ENCODE measurements around the gene HTRA1. TPM values are rescaled to one million over a fixed set of nuclear protein-coding genes. Genes with fewer than 3 reads are reported as not detected.

HTRA1 gene
- total RNA-seq, 2 experiments from 2014 or later, result not detected

- intact Hi-C loops (cut with micrococcal nuclease), result no loop called here
- Mint-ChIP-seq H3K27me3 (peaks cover 47% of the 10 kb centered on the region), H3K4me1 (ENCODE audit: low read depth) (peaks cover 9% of the 10 kb centered on the region), H3K27ac (no peak overlapping the region), H3K36me3 (no peaks in the 10 kb centered on the region), H3K9me3 (no peaks in the 10 kb centered on the region), H3K4me3 (no peak overlapping the region)
- DNase-seq, result no peak
- CTCF ChIA-PET, result interaction anchor here (0.7 to 2.1 kb wide), 2 partner anchors 107 to 115 kb away, joined by 3 to 7 read pairs; no protein-coding TSS in a partner anchor
- POLR2A ChIA-PET, result no interaction called here
These were observed 3.4 kb upstream of the HTRA1 start for GRCh38 chr10:122457934-122458333.

- H3K4me3 Mint-ChIP-seq, result no peak overlapping the region
- CTCF ChIA-PET, result interaction anchor here (2.1 kb wide), 1 partner anchor 107 kb away, joined by 7 read pairs; no protein-coding TSS in a partner anchor
- no peak for DNase-seq
- intact Hi-C loops (cut with micrococcal nuclease), result no loop called here
- no peaks in the 10 kb centered on the region for H3K9me3 Mint-ChIP-seq
- H3K36me3 Mint-ChIP-seq, result no peaks in the 10 kb centered on the region
- POLR2A ChIA-PET, result no interaction called here
- no peak overlapping the region for H3K27ac Mint-ChIP-seq
- H3K4me1 Mint-ChIP-seq (ENCODE audit: low read depth), result peaks cover 11% of the 10 kb centered on the region
- H3K27me3 Mint-ChIP-seq, result peaks cover 54% of the 10 kb centered on the region
These were observed 2.7 kb upstream of the HTRA1 start for GRCh38 chr10:122458693-122459092.

GRCh38 chr10:122459561-122460273, 1.6 kb upstream of the HTRA1 start:
- no peak overlapping the region for H3K4me3 Mint-ChIP-seq
- H3K36me3 Mint-ChIP-seq, result no peaks in the 10 kb centered on the region
- ChIA-PET CTCF (interaction anchor here (1.4 kb wide), 1 partner anchor 105 kb away, joined by 3 read pairs; no protein-coding TSS in a partner anchor), POLR2A (no interaction called here)
- intact Hi-C loops (cut with micrococcal nuclease), result no loop called here
- peaks cover 58% of the 10 kb centered on the region for H3K27me3 Mint-ChIP-seq
- no peaks in the 10 kb centered on the region for H3K9me3 Mint-ChIP-seq
- no peak for DNase-seq
- H3K4me1 Mint-ChIP-seq (ENCODE audit: low read depth), result peaks cover 11% of the 10 kb centered on the region
- no peak overlapping the region for H3K27ac Mint-ChIP-seq

GRCh38 chr10:122460891-122461293, 461 bp upstream of the HTRA1 start:
- Mint-ChIP-seq H3K4me3 (peak overlapping the region; percentile 24), H3K27me3 (peaks cover 59% of the 10 kb centered on the region), H3K36me3 (no peaks in the 10 kb centered on the region), H3K9me3 (no peaks in the 10 kb centered on the region), H3K4me1 (ENCODE audit: low read depth) (peaks cover 11% of the 10 kb centered on the region), H3K27ac (no peak overlapping the region)
- no peak for DNase-seq
- intact Hi-C loops (cut with micrococcal nuclease), result no loop called here
- ChIA-PET POLR2A (no interaction called here), CTCF (interaction anchor here (1.4 to 1.5 kb wide), 2 partner anchors 104 kb away, joined by 3 read pairs; no protein-coding TSS in a partner anchor)

- Mint-ChIP-seq H3K36me3 (no peaks in the 10 kb centered on the region), H3K4me3 (peak overlapping the region; percentile 68), H3K27me3 (peaks cover 56% of the 10 kb centered on the region), H3K27ac (no peak overlapping the region), H3K9me3 (no peaks in the 10 kb centered on the region), H3K4me1 (ENCODE audit: low read depth) (peaks cover 11% of the 10 kb centered on the region)
- POLR2A ChIA-PET, result no interaction called here
- CTCF ChIA-PET, result interaction anchor here (1.3 to 1.5 kb wide), 3 partner anchors 26 to 119 kb away, joined by 3 read pairs; no protein-coding TSS in a partner anchor
- intact Hi-C loops (cut with micrococcal nuclease), result no loop called here
- DNase-seq, result no peak
These were observed 578 bp downstream of the HTRA1 start for GRCh38 chr10:122461729-122462532.

GRCh38 chr10:122462533-122463465, 1.4 kb downstream of the HTRA1 start:
- peaks cover 48% of the 10 kb centered on the region for H3K27me3 Mint-ChIP-seq
- CTCF ChIA-PET, result interaction anchor here (1.3 to 1.5 kb wide), 3 partner anchors 27 to 120 kb away, joined by 3 read pairs; no protein-coding TSS in a partner anchor
- peaks cover 11% of the 10 kb centered on the region for H3K4me1 Mint-ChIP-seq (ENCODE audit: low read depth)
- H3K4me3 Mint-ChIP-seq, result peak overlapping the region; percentile 68
- intact Hi-C loops (cut with micrococcal nuclease), result no loop called here
- H3K36me3 Mint-ChIP-seq, result no peaks in the 10 kb centered on the region
- no peaks in the 10 kb centered on the region for H3K9me3 Mint-ChIP-seq
- peak; percentile 31 for DNase-seq
- POLR2A ChIA-PET, result no interaction called here
- H3K27ac Mint-ChIP-seq, result no peak overlapping the region

- Mint-ChIP-seq H3K27ac (no peak overlapping the region), H3K9me3 (no peaks in the 10 kb centered on the region), H3K4me1 (ENCODE audit: low read depth) (peaks cover 11% of the 10 kb centered on the region), H3K4me3 (no peak overlapping the region), H3K36me3 (no peaks in the 10 kb centered on the region), H3K27me3 (peaks cover 40% of the 10 kb centered on the region)
- DNase-seq, result no peak
- CTCF ChIA-PET, result interaction anchor here (1.5 kb wide), 1 partner anchor 29 kb away, joined by 5 read pairs; no protein-coding TSS in a partner anchor
- POLR2A ChIA-PET, result no interaction called here
- intact Hi-C loops (cut with micrococcal nuclease), result no loop called here
These were observed 2.3 kb downstream of the HTRA1 start for GRCh38 chr10:122463466-122464249.

GRCh38 chr10:122464250-122464510, 2.8 kb downstream of the HTRA1 start:
- intact Hi-C loops (cut with micrococcal nuclease), result no loop called here
- Mint-ChIP-seq H3K4me1 (ENCODE audit: low read depth) (peaks cover 11% of the 10 kb centered on the region), H3K9me3 (no peaks in the 10 kb centered on the region), H3K36me3 (no peaks in the 10 kb centered on the region), H3K4me3 (no peak overlapping the region), H3K27me3 (peaks cover 39% of the 10 kb centered on the region), H3K27ac (no peak overlapping the region)
- ChIA-PET POLR2A (no interaction called here), CTCF (interaction anchor here (1.5 kb wide), 1 partner anchor 29 kb away, joined by 5 read pairs; no protein-coding TSS in a partner anchor)
- DNase-seq, result no peak

GRCh38 chr10:122464586-122464985, 3.2 kb downstream of the HTRA1 start:
- ChIA-PET CTCF (interaction anchor here (0.6 to 1.7 kb wide), 3 partner anchors 29 to 197 kb away, joined by 3 to 5 read pairs (median 4); no protein-coding TSS in a partner anchor), POLR2A (no interaction called here)
- H3K4me3 Mint-ChIP-seq, result no peak overlapping the region
- peaks cover 35% of the 10 kb centered on the region for H3K27me3 Mint-ChIP-seq
- intact Hi-C loops (cut with micrococcal nuclease), result no loop called here
- no peak overlapping the region for H3K27ac Mint-ChIP-seq
- peaks cover 11% of the 10 kb centered on the region for H3K4me1 Mint-ChIP-seq (ENCODE audit: low read depth)
- no peaks in the 10 kb centered on the region for H3K36me3 Mint-ChIP-seq
- H3K9me3 Mint-ChIP-seq, result no peaks in the 10 kb centered on the region
- no peak for DNase-seq

GRCh38 chr10:122465401-122466040, 4.2 kb downstream of the HTRA1 start:
- Mint-ChIP-seq H3K9me3 (no peaks in the 10 kb centered on the region), H3K4me1 (ENCODE audit: low read depth) (peaks cover 10% of the 10 kb centered on the region), H3K27me3 (peaks cover 30% of the 10 kb centered on the region), H3K36me3 (no peaks in the 10 kb centered on the region), H3K4me3 (no peak overlapping the region), H3K27ac (no peak overlapping the region)
- DNase-seq, result no peak
- ChIA-PET POLR2A (no interaction called here), CTCF (interaction anchor here (1.5 to 2.3 kb wide), 3 partner anchors 30 to 198 kb away, joined by 4 to 9 read pairs (median 5); no protein-coding TSS in a partner anchor)
- intact Hi-C loops (cut with micrococcal nuclease), result no loop called here

- Mint-ChIP-seq H3K36me3 (no peaks in the 10 kb centered on the region), H3K27ac (no peak overlapping the region), H3K27me3 (peaks cover 28% of the 10 kb centered on the region), H3K4me1 (ENCODE audit: low read depth) (peaks cover 7% of the 10 kb centered on the region), H3K4me3 (no peak overlapping the region), H3K9me3 (no peaks in the 10 kb centered on the region)
- no peak for DNase-seq
- ChIA-PET CTCF (interaction anchor here (0.9 to 2.3 kb wide), 3 partner anchors 99 to 124 kb away, joined by 3 to 9 read pairs (median 3); no protein-coding TSS in a partner anchor), POLR2A (no interaction called here)
- intact Hi-C loops (cut with micrococcal nuclease), result no loop called here
These were observed 5.6 kb downstream of the HTRA1 start for GRCh38 chr10:122466951-122467381.
